ENCODE data around the gene MYO7A. TPM values are rescaled to one million over a fixed set of nuclear protein-coding genes. Genes with fewer than 3 reads are reported as not detected.

MYO7A gene
- total RNA-seq, 2 experiments from 2014 or later = 0.09 to 0.14 TPM

- DNase-seq (no peak), ATAC-seq (no peak)
- TF ChIP-seq, protein P1, sequence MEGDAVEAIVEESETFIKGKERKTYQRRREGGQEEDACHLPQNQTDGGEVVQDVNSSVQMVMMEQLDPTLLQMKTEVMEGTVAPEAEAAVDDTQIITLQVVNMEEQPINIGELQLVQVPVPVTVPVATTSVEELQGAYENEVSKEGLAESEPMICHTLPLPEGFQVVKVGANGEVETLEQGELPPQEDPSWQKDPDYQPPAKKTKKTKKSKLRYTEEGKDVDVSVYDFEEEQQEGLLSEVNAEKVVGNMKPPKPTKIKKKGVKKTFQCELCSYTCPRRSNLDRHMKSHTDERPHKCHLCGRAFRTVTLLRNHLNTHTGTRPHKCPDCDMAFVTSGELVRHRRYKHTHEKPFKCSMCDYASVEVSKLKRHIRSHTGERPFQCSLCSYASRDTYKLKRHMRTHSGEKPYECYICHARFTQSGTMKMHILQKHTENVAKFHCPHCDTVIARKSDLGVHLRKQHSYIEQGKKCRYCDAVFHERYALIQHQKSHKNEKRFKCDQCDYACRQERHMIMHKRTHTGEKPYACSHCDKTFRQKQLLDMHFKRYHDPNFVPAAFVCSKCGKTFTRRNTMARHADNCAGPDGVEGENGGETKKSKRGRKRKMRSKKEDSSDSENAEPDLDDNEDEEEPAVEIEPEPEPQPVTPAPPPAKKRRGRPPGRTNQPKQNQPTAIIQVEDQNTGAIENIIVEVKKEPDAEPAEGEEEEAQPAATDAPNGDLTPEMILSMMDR (IDR thresholded peaks at IDR 0.05) = no peak
- Mint-ChIP-seq H3K4me1 (ENCODE audit: low read depth) (no peaks in the 10 kb centered on the region), H3K4me3 (no peak overlapping the region), H3K27me3 (no peaks in the 10 kb centered on the region), H3K9me3 (no peaks in the 10 kb centered on the region), H3K36me3 (ENCODE audit: low read depth) (no peaks in the 10 kb centered on the region), H3K27ac (no peak overlapping the region)
- POLR2A ChIA-PET = no interaction called here
- intact Hi-C loops (cut with micrococcal nuclease) = no loop called here
- CTCF ChIA-PET = interaction anchor here (1.8 kb wide), 1 partner anchor 36 kb away, joined by 7 read pairs; no protein-coding TSS in a partner anchor
Observed at GRCh38 chr11:77163271-77163670, 35.2 kb downstream of the MYO7A start.

- ATAC-seq (no peak), DNase-seq (no peak)
- Mint-ChIP-seq H3K27me3 (no peaks in the 10 kb centered on the region), H3K4me1 (ENCODE audit: low read depth) (no peaks in the 10 kb centered on the region), H3K4me3 (no peak overlapping the region), H3K36me3 (ENCODE audit: low read depth) (no peaks in the 10 kb centered on the region), H3K27ac (no peak overlapping the region), H3K9me3 (no peaks in the 10 kb centered on the region)
- intact Hi-C loops (cut with micrococcal nuclease) = no loop called here
- CTCF ChIA-PET = interaction anchor here (1.8 to 1.9 kb wide), 2 partner anchors 23 to 38 kb away, joined by 6 to 8 read pairs; no protein-coding TSS in a partner anchor
- POLR2A ChIA-PET = no interaction called here
- TF ChIP-seq, protein P1 (IDR thresholded peaks at IDR 0.05) = no peak
Observed at GRCh38 chr11:77165066-77165465, 37.0 kb downstream of the MYO7A start.

DNA sequence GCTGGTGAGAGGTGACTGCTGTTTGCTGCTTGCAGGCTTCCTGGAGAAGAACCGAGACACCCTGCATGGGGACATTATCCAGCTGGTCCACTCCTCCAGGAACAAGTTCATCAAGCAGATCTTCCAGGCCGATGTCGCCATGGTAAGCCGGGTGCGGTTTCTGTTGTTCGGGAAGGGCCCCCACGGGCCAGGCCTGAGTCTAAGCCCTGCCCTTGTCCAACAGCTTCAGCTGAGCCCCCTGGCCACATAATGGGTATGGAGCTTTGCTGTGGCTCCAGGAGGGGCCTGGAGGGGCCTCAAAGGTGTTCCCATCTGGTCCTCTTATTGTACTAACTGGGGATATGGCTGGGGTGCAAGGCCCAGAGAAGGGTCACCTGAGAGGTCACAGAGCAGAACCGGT lies 38.0 kb downstream of the MYO7A start:
- ATAC-seq (no peak), DNase-seq (no peak)
- ChIA-PET CTCF (interaction anchor here (1.8 to 1.9 kb wide), 2 partner anchors 22 to 39 kb away, joined by 6 to 8 read pairs; no protein-coding TSS in a partner anchor), POLR2A (no interaction called here)
- H3K9me3 Mint-ChIP-seq = no peaks in the 10 kb centered on the region
- no peaks in the 10 kb centered on the region for H3K36me3 Mint-ChIP-seq (ENCODE audit: low read depth)
- H3K4me3 Mint-ChIP-seq = no peak overlapping the region
- no peak overlapping the region for H3K27ac Mint-ChIP-seq
- no peaks in the 10 kb centered on the region for H3K27me3 Mint-ChIP-seq
- H3K4me1 Mint-ChIP-seq (ENCODE audit: low read depth) = no peaks in the 10 kb centered on the region
- intact Hi-C loops (cut with micrococcal nuclease) = no loop called here
- TF ChIP-seq, protein P1 (IDR thresholded peaks at IDR 0.05) = no peak

DNA sequence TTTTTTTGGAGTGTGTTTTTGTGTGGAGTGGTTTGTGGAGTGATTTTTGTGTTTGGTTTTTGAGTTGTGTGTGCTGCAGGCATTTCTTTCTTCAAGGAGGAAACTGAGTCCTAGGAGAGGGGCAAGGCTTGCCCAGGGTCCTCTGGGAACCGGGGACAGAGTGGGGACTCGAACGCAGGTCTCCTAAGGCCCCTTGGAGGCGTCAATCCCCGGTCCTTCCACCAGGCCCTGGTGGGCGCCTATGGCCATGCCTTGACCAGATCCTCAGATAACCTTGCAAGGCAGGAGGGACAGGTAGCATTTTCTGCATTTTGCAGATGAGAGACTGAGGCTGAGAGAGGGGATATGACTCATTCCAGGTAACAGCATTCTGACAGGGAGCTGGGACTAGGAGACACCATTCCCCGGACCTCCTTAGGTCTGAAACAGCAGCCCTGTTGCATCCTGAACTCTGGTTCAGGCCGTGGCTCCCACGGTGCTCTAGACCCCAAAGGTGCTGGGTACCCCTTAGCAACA lies 39.1 kb downstream of the MYO7A start:
- CTCF ChIA-PET = interaction anchor here (1.4 to 3.6 kb wide), 3 partner anchors 21 to 40 kb away, joined by 5 to 12 read pairs (median 6); partner anchors contain the start of gene MYO7A
- no peak overlapping the region for H3K27ac Mint-ChIP-seq
- H3K36me3 Mint-ChIP-seq (ENCODE audit: low read depth) = no peaks in the 10 kb centered on the region
- ATAC-seq (no peak), DNase-seq (no peak)
- POLR2A ChIA-PET = no interaction called here
- no peaks in the 10 kb centered on the region for H3K27me3 Mint-ChIP-seq
- no peak overlapping the region for H3K4me3 Mint-ChIP-seq
- TF ChIP-seq, protein P1 (IDR thresholded peaks at IDR 0.05) = no peak
- H3K4me1 Mint-ChIP-seq (ENCODE audit: low read depth) = no peaks in the 10 kb centered on the region
- H3K9me3 Mint-ChIP-seq = no peaks in the 10 kb centered on the region
- intact Hi-C loops (cut with micrococcal nuclease) = no loop called here

- no peak for DNase-seq
- Mint-ChIP-seq H3K9me3 (no peaks in the 10 kb centered on the region), H3K4me1 (ENCODE audit: low read depth) (no peaks in the 10 kb centered on the region), H3K27ac (no peak overlapping the region), H3K4me3 (no peak overlapping the region), H3K36me3 (ENCODE audit: low read depth) (no peaks in the 10 kb centered on the region), H3K27me3 (no peaks in the 10 kb centered on the region)
- TF ChIP-seq, protein P1 (IDR thresholded peaks at IDR 0.05) = no peak
- POLR2A ChIA-PET = no interaction called here
- no peak for ATAC-seq
- intact Hi-C loops (cut with micrococcal nuclease) = no loop called here
- CTCF ChIA-PET = interaction anchor here (1.4 to 3.6 kb wide), 2 partner anchors 20 to 40 kb away, joined by 5 to 12 read pairs; partner anchors contain the start of gene MYO7A
Observed at GRCh38 chr11:77167791-77168190, 39.7 kb downstream of the MYO7A start.

Data from activated CD8-positive, alpha-beta T cell treated with anti-CD3 and anti-CD28 coated beads for 36 hours (primary cell).